Mucosa of gallbladder (tissue), 1 donor: ENCODE data around the gene TGFBR3. TPM values are rescaled to one million over a fixed set of nuclear protein-coding genes. Genes with fewer than 3 reads are reported as not detected.

Source experiments
- DNase-seq: peaks from one replicate; pipeline ENCODE4 v3.0.0-alpha.2; 2020; ENCODE audit warnings: low spot score
- total RNA-seq: library from RNA; stranded (reverse); gene quantifications from one replicate; pipeline ENCODE4 v1.2.1, GENCODE V29; 2021
- donor health status: DM: no; HTN: no; CAD: no.

TGFBR3 gene
- total RNA-seq, 1 donor from 2014 or later = 54.4 TPM

- peak; percentile 34 for DNase-seq
Observed at GRCh38 chr1:91712981-91713841, 172.7 kb downstream of the TGFBR3 start.

GRCh38 chr1:91712393-91712792, 173.6 kb downstream of the TGFBR3 start:
- DNase-seq = no peak

GRCh38 chr1:91711504-91712247, 174.3 kb downstream of the TGFBR3 start:
- no peak for DNase-seq

- DNase-seq = no peak
Observed at GRCh38 chr1:91710261-91710660, 175.7 kb downstream of the TGFBR3 start.

- DNase-seq = no peak
Observed at GRCh38 chr1:91708691-91709090, 177.3 kb downstream of the TGFBR3 start.

- DNase-seq = no peak
Observed at GRCh38 chr1:91707890-91708218, 178.1 kb downstream of the TGFBR3 start.

GRCh38 chr1:91707114-91707889, 178.6 kb downstream of the TGFBR3 start:
- DNase-seq = no peak

GRCh38 chr1:91706140-91706957, 179.6 kb downstream of the TGFBR3 start:
- no peak for DNase-seq

- no peak for DNase-seq
Observed at GRCh38 chr1:91704746-91705145, 181.2 kb downstream of the TGFBR3 start.

- no peak for DNase-seq
Observed at GRCh38 chr1:91703095-91703494, 182.9 kb downstream of the TGFBR3 start.

- DNase-seq = no peak
Observed at GRCh38 chr1:91701472-91701869, 184.5 kb downstream of the TGFBR3 start.

- no peak for DNase-seq
Observed at GRCh38 chr1:91700771-91701471, 185.0 kb downstream of the TGFBR3 start.

- DNase-seq = no peak
Observed at GRCh38 chr1:91700332-91700731, 185.6 kb downstream of the TGFBR3 start.

- peak; percentile 29 for DNase-seq
Observed at GRCh38 chr1:91699339-91699974, 186.5 kb downstream of the TGFBR3 start.

- DNase-seq = no peak
Observed at GRCh38 chr1:91697861-91698260, 188.1 kb downstream of the TGFBR3 start.

GRCh38 chr1:91697416-91697815, 188.5 kb downstream of the TGFBR3 start:
- DNase-seq = no peak

- no peak for DNase-seq
Observed at GRCh38 chr1:91696321-91696720, 189.6 kb downstream of the TGFBR3 start.

GRCh38 chr1:91693557-91693956, 192.4 kb downstream of the TGFBR3 start:
- no peak for DNase-seq

- DNase-seq = no peak
Observed at GRCh38 chr1:91691525-91691924, 194.4 kb downstream of the TGFBR3 start.
